Fibroblast of pulmonary artery (primary cell): ENCODE results near the gene TMEM72.

ENCODE experiments used
- DNase-seq: peaks from one replicate; pipeline ENCODE4 v3.0.0-alpha.2; 2010; ENCODE audit warnings: low read depth
- H3K4me3 ChIP-seq: replicated peaks from 2 replicates; pipeline ENCODE4 v1.5.1; 2011; ENCODE audit warnings: low read depth, mild to moderate bottlenecking, control low read depth, low read length, moderate library complexity
- TF ChIP-seq, protein P1 (sequence below): IDR thresholded peaks from 2 replicates; pipeline ENCODE4 v1.5.1; 2011; ENCODE audit warnings: mild to moderate bottlenecking, control low read depth, low read length, inconsistent platforms; ENCODE audit errors: missing control alignments

TMEM72 gene

DNA sequence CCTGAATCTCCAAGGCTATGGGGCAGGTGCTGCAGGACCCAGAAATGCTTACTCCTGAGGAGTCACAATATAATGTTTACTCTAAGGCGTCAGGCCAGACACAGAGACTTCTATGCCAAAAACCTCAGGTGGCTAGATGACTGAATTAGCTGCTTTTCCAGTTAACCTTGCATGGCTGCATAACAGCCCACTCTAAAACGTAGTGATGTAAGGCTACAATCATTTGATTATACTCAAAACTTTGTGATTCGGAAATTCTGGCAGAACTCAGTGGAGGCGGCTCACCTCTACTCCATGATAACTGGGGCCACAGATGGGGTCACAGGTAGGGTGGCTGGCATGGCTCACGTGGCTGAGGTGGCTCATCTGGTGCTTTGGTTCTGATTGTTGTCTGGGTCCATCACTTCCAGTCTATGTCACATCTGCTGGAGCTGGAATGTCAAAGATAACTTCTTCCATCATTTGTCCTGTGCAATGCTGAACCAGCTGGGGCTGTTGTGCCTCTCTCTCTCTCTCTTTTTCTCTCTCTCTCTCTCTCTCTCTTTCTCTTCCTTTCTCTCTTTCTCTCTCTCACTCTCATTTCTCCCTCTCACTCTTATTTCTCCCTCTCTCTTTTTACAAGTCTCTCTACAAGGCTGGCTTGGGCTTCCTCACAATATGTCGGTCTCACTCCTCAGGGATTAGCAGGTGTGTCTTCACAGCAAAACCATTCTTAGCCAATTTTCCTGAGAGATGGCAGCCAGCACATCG lies 11.8 kb downstream of the TMEM72 start:
- TF ChIP-seq, protein P1, sequence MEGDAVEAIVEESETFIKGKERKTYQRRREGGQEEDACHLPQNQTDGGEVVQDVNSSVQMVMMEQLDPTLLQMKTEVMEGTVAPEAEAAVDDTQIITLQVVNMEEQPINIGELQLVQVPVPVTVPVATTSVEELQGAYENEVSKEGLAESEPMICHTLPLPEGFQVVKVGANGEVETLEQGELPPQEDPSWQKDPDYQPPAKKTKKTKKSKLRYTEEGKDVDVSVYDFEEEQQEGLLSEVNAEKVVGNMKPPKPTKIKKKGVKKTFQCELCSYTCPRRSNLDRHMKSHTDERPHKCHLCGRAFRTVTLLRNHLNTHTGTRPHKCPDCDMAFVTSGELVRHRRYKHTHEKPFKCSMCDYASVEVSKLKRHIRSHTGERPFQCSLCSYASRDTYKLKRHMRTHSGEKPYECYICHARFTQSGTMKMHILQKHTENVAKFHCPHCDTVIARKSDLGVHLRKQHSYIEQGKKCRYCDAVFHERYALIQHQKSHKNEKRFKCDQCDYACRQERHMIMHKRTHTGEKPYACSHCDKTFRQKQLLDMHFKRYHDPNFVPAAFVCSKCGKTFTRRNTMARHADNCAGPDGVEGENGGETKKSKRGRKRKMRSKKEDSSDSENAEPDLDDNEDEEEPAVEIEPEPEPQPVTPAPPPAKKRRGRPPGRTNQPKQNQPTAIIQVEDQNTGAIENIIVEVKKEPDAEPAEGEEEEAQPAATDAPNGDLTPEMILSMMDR = no peak
- no peak overlapping the region for H3K4me3 ChIP-seq
- DNase-seq = no peak

DNA sequence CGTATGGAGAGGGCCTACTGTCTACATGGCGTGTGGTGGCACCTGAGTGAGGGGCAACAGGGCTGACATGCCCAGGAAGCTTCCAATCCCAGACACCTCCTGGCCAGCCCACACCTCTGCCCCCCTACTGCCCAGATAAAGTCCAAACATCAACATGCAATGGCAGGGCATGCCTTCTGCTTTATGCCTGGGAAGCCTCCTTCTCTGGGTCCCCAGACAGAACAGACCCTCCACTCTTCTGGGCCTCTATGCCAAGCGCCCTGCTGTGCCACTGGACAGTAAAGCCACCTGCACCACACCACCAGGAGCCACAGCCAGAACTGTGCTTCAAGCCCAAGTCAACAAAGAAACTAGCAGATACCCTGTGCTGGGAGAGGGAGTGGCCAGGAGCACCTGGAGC lies 12.5 kb downstream of the TMEM72 start:
- no peak for DNase-seq
- no peak overlapping the region for H3K4me3 ChIP-seq
- TF ChIP-seq, protein P1 = no peak

GRCh38 chr10:44924261-44925040 lies 13.3 kb downstream of the TMEM72 start:
- no peak overlapping the region for H3K4me3 ChIP-seq
- TF ChIP-seq, protein P1 = no peak
- no peak for DNase-seq

GRCh38 chr10:44925224-44925623 lies 14.1 kb downstream of the TMEM72 start:
- peak; percentile 26 for DNase-seq
- TF ChIP-seq, protein P1 = peak; percentile 27
- no peak overlapping the region for H3K4me3 ChIP-seq

DNA sequence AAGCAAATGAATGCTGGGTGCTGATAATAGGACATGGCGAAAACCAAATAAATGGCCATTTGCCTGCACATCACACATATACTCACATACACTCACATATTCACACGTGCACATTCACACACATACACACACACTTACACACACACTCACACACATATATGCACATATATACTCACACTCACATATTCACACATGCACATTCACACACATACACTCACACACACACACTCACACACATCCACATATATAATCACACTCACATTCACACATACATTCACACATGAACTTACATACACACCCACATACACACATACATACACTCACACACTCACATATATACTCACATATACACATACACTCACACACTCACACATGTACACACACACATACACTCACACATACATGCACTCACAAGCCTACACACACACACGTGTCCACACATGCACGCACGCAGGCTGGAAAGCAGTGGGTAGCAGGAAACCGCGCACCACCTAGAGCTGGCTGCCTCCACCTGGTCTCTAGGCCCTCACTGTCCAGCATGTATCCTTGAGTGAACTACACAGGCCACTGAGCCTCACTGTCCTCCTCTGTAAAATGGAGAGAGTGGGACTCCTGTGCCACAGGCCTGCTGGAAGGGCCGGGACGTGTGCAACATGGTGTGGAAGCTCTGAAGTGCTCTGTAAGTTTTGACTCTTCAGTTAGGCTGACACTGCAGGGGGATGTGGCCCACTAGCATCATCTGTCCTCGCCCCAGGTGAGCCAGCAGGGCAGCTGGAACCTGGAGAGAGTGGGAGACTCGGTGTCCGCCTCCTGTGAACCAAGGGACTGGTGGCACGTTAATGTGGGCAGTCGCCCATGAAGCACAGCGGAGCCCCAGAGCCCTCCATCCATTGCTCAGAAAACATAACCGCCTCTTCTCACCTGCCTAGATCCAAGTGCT lies 14.9 kb downstream of the TMEM72 start:
- no peak overlapping the region for H3K4me3 ChIP-seq
- TF ChIP-seq, protein P1 = no peak
- DNase-seq = no peak

GRCh38 chr10:44926751-44927351 lies 15.7 kb downstream of the TMEM72 start:
- DNase-seq = no peak
- H3K4me3 ChIP-seq = no peak overlapping the region
- TF ChIP-seq, protein P1 = no peak
